Suprapubic skin (tissue), 4 donors: Measurements from ENCODE around the gene TOP1.

Experiments
- EP300 ChIP-seq: sonication (generic); formaldehyde crosslinking; IDR thresholded peaks from one replicate; pipeline ENCODE4 v1.6.1; 2017; ENCODE audit warnings: antibody characterized with exemption
- POLR2A ChIP-seq, 2 donors: fragments of 450-650 bp; IDR thresholded peaks; one replicate each; pipeline ENCODE4 v1.6.1; 2017; ENCODE audit warnings: antibody characterized with exemption in 2 of 2, mild to moderate bottlenecking in 2 of 2, moderate library complexity in 2 of 2
- POLR2AphosphoS5 ChIP-seq, 3 donors: sonication (generic); formaldehyde crosslinking; IDR thresholded peaks; one replicate each; pipeline ENCODE4 v1.6.1; 2017; ENCODE audit warnings: antibody characterized with exemption in 3 of 3
- TF ChIP-seq, protein P1 (sequence below), 2 donors: fragments of 200-600 bp in 1 of 2; fragments of 450-650 bp in 1 of 2; sonication (generic) in 1 of 2; IDR thresholded peaks; one replicate each; pipeline ENCODE4 v1.5.1; 2016 to 2019; ENCODE audit warnings: antibody characterized with exemption in 2 of 2, mild to moderate bottlenecking in 1 of 2, moderate library complexity in 1 of 2

DNA sequence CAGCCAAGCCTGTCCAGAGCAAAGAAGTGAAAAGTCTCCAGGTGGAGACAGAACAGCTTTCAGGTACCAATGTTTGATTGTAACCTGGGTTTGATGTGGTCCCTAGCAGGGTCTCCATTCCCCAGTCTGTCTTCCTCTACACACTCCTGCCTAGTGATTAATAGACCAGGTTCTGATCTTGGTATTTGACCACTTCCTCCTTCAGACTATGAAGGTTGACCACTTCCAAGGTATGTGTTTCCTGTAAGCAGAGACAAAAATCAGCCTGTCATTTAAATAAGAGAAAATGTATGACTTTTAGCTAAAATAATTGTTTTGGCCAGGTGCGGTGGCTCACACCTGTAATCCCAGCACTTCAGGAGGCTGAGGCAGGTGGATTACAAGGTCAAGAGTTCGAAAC is 41.8 kb upstream of the TOP1 start:
- TF ChIP-seq POLR2AphosphoS5 (IDR thresholded peaks at IDR 0.05) (no peak), POLR2A (IDR thresholded peaks at IDR 0.05) (no peak), EP300 (no peak)
- TF ChIP-seq, protein P1, sequence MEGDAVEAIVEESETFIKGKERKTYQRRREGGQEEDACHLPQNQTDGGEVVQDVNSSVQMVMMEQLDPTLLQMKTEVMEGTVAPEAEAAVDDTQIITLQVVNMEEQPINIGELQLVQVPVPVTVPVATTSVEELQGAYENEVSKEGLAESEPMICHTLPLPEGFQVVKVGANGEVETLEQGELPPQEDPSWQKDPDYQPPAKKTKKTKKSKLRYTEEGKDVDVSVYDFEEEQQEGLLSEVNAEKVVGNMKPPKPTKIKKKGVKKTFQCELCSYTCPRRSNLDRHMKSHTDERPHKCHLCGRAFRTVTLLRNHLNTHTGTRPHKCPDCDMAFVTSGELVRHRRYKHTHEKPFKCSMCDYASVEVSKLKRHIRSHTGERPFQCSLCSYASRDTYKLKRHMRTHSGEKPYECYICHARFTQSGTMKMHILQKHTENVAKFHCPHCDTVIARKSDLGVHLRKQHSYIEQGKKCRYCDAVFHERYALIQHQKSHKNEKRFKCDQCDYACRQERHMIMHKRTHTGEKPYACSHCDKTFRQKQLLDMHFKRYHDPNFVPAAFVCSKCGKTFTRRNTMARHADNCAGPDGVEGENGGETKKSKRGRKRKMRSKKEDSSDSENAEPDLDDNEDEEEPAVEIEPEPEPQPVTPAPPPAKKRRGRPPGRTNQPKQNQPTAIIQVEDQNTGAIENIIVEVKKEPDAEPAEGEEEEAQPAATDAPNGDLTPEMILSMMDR (IDR thresholded peaks at IDR 0.05), result no peak
